Measurements from ENCODE around the gene DRC3. TPM values are rescaled to one million over a fixed set of nuclear protein-coding genes. Genes with fewer than 3 reads are reported as not detected.

The DRC3 gene
- total and polyA plus RNA-seq, 4 donors = 0.61 to 1.5 (median 1.1) TPM

- Histone ChIP-seq H3K9me3 (ENCODE audit: control insufficient read depth in 4 of 4, low read length in 3 of 4) (no peaks in the 10 kb centered on the region), H3K4me3 (ENCODE audit: low read depth in 1 of 3, low read length in 3 of 3) (no peak overlapping the region), H3K27me3 (ENCODE audit: control insufficient read depth in 4 of 4, insufficient read depth in 4 of 4, low read length in 3 of 4) (no peaks in the 10 kb centered on the region), H3K4me1 (ENCODE audit: control insufficient read depth in 4 of 4, insufficient read depth in 4 of 4, low read length in 3 of 4) (no peaks in the 10 kb centered on the region), H3K9ac (ENCODE audit: low read depth in 1 of 2, low read length in 2 of 2) (no peak overlapping the region), H3K27ac (ENCODE audit: low read depth in 1 of 2, low read length in 2 of 2) (no peak overlapping the region), H3K36me3 (ENCODE audit: control insufficient read depth in 4 of 4, insufficient read depth in 3 of 4, low read depth in 1 of 4, low read length in 3 of 4) (peaks cover 0 to 17% (median 9%) of the 10 kb centered on the region in 4 donors)
- WGBS = 96% methylated on average over 5 of the region's 5 CpGs
- DNase-seq (ENCODE audit: low spot score) = no peak
- TF ChIP-seq FOXA2 (IDR thresholded peaks at IDR 0.05) (no peak), YY1 (IDR thresholded peaks at IDR 0.05) (no peak), RAD21 (IDR thresholded peaks at IDR 0.05) (no peak), CTCF (IDR thresholded peaks at IDR 0.05; ENCODE audit: low read depth, low read length, missing input control) (no peak), HNF4G (IDR thresholded peaks at IDR 0.05) (no peak), REST (IDR thresholded peaks at IDR 0.05) (no peak), NR2F2 (IDR thresholded peaks at IDR 0.05) (no peak), TAF1 (conservative IDR thresholded peaks at IDR 0.05) (no peak), FOXA1 (IDR thresholded peaks at IDR 0.05) (no peak), EGR1 (IDR thresholded peaks at IDR 0.05; ENCODE audit: low read depth in 2 of 2) (no peak), SP1 (IDR thresholded peaks at IDR 0.05) (no peak), RXRA (IDR thresholded peaks at IDR 0.05) (no peak), HNF4A (conservative IDR thresholded peaks at IDR 0.05) (no peak), ZBTB33 (IDR thresholded peaks at IDR 0.05) (no peak), JUND (IDR thresholded peaks at IDR 0.05) (no peak), GABPA (IDR thresholded peaks at IDR 0.05 in 1 of 2, conservative IDR thresholded peaks at IDR 0.05 in 1 of 2) (no peak)
- TF ChIP-seq, protein P1, sequence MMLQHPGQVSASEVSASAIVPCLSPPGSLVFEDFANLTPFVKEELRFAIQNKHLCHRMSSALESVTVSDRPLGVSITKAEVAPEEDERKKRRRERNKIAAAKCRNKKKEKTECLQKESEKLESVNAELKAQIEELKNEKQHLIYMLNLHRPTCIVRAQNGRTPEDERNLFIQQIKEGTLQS (IDR thresholded peaks at IDR 0.05) = no peak
- TF ChIP-seq, protein P2, sequence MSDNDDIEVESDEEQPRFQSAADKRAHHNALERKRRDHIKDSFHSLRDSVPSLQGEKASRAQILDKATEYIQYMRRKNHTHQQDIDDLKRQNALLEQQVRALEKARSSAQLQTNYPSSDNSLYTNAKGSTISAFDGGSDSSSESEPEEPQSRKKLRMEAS (IDR thresholded peaks at IDR 0.05) = no peak
These were observed 38.6 kb downstream of the DRC3 start for GRCh38 chr17:18011286-18011685.
